ENCODE data around the gene CKB.

Gene CKB

DNA sequence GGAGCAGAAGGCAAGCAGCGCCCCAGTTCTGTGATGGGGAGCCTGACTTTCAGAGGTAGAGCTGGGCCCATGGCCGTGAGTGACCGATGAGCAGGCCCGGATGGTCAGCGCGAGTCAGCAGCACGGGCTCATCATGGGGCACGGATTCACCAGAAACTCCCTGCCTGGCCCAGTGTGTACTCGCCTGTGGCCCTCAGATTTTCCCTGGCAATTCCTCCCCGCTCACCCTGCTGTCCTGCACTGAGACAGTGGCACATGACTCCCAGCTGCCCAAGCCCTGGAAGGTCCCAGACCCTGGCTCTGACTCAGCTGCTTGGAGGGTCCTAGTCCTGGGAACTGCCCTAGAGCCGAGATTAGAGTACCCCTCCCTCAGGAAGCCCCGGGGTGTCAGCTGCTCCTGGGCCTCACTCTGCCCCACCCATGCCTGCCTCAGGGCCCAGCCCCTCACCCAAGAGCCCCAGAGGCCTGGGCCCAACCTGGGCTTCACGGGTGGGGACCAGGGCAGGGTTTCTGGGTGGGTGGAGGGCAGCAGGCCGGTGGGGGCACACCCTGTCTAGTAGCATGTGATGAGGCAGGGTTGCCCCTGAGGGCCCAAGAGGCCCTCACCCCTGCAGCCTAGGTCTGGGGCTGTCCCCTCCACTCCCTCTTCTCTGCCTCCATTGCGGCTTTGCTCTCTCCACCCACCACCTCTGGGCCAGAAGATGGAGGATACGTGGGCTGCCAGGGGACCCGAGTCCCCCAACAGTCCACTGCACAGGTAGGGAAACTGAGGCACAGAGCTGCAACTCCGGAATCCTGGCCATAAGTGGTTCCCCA is 14.8 kb upstream of the CKB start:
- no peak for DNase-seq (ENCODE audit: low read depth)

DNA sequence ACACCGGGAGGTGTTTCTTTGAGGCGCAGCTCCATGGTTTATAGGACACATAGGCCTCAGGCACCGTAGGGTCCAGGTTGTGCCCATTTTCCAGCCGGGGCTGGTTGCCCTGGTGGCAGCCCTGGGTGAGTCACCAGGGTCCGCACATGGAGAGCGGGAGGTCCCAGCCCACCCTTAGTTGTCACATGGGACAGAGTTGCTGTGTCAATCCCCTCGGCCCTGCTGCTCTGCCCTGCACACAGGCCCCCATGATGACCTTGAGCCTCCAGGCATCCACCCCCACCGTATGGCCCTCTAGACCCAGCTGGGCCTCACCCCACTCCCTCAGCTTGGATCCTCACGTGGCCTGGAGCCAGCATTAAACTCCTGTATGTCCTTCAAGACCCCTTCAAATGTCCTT is 14.1 kb upstream of the CKB start:
- DNase-seq (ENCODE audit: low read depth), result no peak

DNA sequence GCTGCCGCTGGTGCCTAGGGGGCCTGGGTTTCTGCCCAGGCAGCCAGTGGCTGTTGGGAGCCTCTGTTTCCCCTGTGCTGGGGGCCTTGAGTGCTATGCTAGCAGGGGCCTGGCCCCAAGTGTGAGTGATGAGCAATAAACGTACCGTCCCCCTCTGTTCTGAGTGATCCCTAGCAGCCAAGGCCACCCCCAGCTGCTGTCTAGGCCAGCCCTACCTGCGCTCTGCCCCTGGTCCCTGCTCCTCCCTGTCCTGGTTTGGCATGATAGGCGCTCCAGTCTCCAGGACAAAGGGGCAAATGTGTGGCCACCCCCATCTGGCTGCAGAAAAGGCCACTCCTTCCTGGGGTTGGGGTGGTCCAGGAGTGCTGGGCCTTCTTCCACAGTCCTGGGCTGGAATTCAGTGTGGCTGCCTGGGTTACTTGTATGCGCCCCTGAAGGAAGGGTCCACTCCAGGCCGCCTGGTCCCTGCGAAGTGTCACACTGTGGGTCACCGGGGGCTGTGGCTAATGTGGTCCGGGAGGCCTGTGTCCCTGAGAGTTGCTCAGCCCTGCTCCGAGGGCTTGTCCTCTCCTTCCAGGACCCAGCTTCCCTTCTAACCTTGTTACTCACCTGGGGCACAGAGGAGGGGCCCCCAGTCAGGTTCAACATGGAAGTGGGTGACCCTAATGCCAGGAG is 13.4 kb upstream of the CKB start:
- no peak for DNase-seq (ENCODE audit: low read depth)

DNA sequence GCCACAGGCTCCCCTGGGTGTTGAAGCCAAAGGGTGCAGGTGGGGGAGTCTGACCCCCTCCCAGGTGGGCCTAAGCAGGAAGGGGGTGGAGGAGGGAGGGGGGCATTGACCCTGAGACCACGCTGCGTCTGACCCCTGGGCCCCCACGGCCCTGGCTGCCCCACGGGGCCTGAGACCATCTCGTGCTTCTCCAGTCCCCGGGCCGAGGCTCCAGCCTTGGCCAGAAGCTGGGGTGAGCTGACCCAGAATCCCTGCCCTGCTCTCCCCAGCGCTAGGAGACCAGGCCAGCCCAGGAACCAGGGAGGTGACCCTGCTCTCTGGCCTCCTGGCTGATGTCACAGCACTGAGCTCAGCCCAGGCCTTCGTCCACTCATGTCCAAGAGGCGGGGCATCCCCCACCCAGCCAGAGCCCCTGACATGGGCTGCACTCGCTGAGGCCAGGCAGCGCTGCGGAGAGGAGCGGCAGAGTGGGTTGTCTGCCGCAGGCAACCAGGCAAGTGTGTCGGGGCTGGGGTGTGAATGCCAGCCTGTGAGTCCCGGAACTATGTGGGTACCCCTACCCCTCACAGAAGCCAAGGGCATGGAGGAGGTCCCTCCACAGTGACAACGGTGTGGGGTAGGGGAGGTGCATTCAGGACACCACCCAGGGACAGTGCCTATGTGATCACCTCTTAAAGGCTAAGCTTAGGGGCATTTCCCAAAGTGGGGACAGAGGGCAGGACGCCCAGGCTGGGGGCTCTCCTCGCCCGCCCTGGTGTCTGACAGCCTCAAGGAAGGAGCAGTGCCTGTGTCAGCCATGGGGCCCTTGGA is 12.7 kb upstream of the CKB start:
- no peak for DNase-seq (ENCODE audit: low read depth)

DNA sequence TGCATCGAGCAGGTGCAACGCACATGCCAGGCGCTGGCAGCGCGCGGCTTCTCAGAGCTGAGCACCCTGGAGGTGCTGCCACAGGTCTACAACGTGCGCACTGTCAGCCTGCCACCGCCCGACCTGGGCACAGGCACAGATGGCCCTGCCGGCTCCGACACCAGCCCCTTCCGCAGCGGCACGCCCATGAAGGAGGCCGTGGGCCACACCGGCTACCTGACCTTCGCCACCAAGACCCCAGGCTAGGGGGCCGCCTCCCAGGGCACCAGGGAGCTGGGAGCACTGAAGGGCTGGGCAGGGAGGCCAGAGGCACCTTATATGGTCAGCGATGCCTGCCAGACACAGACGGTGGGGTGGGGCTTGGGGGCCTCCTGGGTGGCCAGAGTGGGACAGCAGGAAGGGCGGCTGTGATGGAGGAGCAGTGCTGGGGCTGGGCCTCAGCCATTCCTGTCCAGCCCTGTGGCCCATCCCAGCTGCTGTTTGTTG is 12.0 kb upstream of the CKB start:
- no peak for DNase-seq (ENCODE audit: low read depth)

DNA sequence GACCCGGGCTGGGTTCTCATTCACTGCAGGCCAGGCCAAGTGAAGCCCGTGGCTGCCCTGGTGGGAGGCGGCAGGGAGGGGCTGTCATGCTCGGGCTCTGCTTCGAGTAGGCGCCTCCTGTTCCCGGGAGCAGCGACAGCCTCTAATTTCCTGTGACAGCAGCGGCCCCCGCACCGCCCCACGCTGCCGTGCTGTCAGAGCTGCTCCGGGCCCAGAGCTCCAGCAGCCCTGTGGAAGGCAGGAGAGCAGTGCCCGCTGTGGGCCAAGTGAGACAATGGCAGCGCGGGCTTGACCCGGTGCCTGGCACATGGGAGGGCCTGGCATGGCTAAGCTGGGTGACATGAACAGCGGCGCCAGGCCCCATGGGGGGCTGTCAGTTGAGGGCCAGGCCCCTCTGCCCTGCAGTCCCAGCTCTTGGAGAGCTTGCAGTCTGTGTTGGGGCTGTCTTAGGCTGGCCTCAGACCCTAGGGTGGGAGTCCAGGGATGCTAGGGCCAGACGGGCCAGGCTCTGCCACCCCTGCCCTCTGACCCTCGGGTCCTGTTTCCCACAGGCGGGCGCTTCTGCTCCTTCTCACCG is 11.5 kb upstream of the CKB start:
- DNase-seq (ENCODE audit: low read depth), result no peak

DNA sequence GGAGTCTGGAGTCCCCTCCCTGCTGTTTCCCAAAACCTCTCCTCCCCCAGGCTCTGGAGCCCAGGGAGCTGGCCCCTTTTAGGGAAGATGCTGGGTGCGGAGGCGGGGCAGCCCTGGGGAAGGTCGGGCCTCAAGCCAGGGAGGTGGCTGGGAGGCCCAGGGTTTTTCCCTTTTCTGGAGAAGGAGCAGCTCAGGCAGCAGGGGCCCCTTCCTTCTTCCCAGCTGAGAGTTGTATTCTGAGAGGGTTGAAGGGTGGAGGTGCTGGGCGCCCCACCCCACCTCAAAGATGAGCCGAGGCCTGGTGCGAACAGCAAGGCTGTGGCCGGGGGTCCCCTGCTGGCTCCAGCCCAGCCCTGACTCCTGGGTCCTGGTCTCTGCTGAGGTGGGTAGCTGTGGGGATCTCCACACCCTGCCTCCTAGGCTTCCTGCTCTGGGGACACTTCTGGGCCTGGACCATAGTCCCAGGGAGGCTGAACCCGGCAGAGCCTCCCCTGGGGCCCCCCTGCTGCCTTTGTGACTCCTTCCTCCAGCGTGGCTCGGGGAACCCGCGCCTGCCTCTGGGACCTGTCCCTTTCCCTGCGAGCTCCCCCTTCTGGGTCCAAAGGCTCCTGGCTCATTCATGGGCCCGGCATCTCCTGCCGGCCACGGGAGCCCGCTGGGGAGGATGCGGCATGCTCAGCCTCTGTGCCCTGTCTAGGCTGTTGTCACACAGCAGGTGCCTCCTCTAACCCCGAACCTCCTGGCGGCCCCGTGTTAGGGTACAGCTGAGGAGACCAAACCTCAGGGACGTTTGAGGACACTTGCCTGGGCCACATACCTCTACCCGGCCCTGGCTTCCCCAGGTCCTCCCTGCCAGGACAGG is 10.7 kb upstream of the CKB start:
- no peak for DNase-seq (ENCODE audit: low read depth)

DNA sequence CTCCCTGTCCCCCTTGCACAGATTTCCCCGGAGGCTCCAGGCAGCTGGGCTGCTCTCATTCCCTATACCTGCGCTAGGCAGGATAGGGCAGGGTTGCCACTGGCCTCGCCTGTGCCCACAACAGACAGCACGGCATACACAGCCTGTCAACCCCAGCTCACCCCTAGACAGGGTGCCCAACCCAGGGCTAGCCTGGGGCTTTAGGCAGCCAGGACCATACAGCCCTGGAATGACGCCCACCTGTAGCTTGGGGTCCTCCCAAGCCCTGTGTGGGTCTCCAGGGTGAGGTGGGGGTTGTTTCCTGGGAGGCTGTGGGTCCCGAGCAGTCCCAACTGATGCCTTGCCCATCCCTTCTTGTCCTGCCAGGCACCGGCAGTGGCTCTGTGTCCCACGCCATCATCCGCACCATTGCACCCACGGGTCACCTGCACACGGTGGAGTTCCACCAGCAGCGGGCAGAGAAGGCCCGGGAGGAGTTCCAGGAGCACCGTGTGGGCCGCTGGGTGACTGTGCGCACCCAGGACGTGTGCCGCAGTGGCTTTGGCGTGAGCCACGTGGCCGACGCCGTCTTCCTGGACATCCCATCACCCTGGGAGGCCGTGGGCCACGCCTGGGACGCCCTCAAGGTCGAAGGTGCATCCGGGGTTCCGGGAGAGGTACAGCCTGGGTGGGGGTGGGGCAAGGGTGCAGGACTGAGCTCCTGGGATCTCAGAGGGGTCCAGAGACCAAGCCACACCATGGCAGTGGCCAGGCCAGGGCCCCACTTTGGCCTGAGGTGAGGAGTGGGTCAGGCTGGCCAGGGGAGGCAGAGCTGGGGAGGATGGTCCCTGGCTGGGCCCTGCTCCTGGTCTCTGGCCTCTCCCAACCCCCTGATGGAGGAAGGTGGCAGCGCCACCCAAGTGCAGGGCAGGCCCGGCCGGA is 9.8 kb upstream of the CKB start:
- no peak for DNase-seq (ENCODE audit: low read depth)

DNA sequence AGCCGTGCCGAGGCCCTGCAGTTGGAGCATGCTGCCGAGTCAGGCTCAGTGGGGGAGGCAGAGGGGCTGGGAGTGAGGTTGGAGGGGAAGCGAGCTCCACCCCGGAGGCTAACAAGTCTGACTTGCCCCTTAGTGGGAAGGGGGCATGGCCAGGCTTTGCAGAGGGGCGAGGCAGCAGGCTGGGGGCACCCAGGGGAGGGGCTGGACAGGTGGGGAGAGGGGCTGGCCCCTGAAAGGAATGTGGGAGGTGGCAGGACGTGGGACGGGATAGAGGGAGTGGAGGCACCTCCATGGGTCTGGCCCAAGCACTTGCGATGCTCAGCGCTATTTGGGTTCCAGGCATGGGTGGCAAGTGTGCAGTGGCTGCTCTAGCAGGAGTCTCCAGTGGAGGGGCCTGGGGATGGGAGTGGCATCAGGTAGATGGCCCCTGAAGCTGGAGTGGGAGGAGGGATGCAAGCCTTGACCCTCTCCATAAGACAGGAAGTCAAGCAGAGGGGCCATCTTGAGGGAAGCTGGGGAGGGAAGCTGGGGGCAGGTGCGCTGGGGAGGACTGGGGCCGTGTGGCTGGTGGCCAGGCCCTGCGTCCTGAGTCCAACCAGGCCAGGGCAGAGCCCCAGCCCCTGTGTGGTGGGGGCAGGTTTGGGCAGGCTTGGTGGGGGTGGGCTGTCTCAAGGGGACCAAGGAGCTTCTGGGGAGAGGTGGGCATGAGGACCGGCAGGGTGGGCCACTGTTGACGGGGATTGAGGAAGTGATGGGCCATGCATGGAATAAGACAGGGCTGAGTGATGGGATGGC is 9.0 kb upstream of the CKB start:
- no peak for DNase-seq (ENCODE audit: low read depth)

DNA sequence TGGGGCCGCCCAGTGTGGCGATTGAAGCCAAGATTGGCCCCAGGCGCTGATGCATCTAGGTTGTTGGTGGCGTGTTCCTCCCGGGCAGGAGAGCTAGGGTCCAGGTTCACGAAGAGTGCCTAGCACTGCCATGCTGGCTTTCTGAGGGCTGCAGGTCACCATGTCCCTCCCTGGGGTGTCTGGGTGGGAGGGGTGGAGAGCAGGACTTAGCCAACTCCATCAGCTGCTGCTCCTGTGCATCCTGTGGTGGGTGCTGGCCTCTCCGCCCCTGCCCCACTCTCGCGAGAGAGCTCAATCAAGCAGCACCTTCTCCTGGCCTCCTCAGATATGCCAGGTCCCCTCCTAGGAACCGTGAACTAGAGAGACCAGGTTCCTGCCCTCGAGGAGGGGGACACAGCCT is 8.2 kb upstream of the CKB start:
- no peak for DNase-seq (ENCODE audit: low read depth)

DNA sequence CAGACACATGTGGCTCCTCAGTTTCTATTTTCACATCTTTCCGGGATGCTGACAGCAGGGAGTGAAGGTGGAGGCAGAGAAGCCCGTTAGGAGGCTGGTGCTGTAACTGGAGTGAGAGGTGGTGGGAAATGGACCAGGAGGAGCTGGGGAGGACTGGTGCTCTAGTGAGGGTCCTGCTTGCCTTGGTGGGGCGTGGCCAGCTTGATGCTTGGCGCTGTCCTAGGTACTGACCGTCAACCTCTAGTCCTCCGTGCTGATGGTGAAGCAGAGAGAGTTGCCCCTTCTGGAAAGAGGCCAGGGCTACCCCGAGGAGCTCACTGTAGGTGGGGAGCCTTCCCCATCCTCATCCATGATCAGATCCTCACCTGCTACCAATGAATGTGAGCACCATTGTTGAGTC is 7.8 kb upstream of the CKB start:
- no peak for DNase-seq (ENCODE audit: low read depth)

DNA sequence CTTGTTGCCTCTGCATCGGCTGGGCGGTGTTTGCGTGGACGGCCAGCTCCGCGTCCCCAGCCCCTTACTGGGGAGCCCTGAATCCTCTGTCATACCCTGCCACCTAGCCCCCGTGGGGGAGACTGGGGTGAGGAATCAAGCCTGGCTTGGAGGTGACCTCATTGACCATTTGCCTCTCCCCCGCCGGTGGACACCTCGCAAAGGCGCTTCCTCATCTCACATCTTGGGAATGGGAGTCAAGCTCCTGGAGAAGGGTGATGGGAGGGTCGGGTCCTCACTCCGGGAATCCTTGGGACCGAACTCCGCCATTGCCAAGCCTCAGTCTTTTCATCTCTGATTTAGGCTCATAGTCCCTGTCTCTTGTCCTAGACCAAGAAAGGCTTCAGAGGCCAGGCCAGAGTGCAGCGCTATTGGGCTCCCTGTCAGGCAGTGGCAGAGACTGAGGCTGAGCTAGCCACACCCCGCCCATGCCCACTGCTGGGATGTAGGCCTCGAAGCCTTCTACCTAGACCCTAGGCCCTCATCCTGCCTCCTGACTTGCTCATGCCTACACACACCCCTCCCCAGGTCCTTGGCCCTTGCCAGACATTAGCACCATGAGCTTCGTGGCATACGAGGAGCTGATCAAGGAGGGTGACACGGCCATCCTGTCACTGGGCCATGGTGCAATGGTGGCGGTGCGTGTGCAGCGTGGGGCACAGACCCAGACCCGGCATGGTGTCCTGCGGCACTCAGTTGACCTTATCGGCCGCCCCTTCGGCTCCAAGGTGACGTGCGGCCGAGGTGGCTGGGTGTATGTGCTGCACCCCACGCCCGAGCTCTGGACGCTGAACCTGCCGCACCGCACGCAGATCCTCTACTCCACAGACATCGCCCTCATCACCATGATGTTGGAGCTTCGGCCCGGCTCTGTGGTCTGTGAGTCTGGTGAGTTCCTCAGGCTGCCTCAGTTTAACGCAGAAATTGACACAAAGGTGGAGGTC is 7.0 kb upstream of the CKB start:
- no peak for DNase-seq (ENCODE audit: low read depth)

DNA sequence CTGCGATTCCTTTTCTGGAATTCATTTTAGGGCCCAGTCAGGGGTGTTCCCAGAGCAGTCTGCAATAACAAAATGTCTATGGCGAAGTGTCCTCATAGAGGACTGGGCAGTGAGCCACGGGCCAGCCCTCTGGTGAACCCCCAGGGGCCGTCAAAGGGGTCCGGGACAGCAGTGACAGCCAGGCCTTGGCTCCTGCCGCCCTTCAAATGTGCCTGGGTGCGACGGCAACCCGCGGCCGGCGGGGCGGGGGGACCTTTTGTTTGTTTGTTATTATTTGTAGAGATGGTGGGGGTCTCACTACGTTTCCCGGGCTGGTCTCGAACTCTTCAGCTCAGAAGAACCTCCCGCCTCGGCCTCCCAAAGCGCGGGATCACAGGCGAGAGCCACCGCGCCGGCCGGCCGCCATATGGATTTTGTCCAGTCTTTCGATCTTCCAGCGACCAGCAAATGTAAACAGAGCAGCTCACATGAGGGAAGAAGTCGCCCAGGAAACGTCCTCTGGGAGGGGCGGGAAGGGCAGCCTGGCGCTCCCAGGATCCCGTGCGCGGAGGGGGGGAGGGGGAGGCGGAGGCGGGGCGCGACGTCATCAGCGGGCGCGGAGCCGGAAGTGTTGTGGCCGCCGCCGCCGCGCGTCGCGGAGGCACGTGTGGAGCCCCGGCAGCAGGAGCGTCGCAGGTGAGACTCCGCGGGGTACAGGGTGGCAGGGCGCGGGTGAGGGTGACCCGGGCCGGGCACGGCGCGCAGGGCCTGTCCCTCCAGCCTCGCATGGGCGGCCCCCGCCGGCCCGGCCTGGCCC is 6.2 kb upstream of the CKB start, which contains the start of gene TRMT61A:
TRMT61A (plus strand) TSS at position 610 of the 796 bp plus-strand sequence. CDS start 783 bp downstream, outside the sequence.
- peak; percentile 69 for DNase-seq (ENCODE audit: low read depth)

DNA sequence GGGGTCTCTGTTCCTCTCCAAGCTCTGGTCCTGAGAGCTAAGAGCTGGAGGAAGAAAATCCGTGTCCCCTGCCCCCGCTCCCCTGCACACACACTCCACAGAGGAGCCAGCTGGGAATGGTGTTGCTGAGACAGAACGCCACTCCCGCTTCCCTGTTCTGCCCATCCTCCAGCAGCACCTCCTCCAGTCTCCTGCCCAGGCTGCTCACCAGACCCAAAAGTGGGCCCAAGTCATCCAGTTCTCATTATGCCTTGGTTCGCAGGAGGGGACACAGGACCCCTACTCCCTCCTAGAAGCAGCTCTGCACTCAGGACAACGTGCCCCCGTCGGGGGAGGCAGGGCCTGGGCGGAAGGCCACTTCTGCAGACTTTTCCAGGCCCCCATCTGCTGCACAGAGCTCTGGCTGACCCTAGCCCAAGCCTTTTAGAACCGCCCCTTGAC is 5.5 kb upstream of the CKB start:
- no peak for DNase-seq (ENCODE audit: low read depth)

DNA sequence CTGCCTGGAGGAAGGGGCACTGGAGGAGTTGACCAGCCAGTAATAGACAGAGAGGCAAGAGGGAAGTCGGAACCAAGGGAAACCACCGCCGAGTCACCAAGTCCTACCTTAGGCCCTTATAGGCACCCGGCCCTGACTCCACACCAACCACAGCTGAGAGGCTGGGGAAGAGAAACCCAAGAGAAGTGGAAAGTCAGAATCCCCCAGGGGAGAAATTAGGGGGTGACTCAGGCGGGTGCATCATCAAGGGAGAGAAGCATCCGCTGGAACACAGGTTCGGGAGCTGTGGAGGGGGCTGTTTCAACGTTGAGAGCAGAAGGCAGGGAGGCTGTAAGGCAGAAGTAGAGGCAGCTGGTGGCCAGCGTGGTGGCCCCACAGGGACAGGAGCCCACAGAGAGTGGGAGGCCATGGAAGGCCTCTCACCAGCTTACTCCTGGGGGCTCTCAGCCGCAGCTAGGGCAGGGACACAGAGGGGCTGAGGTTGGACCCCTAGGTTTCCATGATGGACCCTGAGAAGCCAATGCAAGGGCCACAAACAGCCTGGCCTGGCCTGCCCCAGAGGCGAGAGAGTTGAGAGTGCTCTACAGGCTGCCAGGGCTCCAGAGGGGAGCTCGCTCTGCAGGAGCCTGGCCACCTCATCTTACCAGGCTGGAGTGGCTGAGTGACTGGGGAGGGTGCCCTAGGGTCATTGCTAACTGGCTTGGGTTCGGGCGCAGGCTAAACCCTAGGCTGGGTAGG is 4.9 kb upstream of the CKB start:
- peak; percentile 16 for DNase-seq (ENCODE audit: low read depth)

DNA sequence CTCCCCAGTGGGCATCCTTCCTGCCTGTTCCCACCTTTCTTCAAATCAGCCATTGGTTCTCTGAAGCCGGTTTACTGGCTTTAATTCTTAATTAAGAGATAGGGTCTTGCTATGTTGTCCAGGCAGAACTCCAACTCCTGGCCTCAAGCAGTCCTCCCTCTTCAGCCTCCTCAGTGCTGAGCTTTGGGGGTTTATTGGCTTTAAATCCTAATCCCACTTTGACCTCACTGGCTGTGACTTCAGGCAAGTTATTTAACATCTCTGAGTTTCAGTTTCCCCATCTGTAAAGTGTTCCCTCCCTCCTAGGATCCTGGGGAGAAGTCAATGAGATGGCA is 4.3 kb upstream of the CKB start:
- no peak for DNase-seq (ENCODE audit: low read depth)
